Spleen (tissue), 11 donors: ENCODE data around the gene ETF1. TPM values are rescaled to one million over a fixed set of nuclear protein-coding genes. Genes with fewer than 3 reads are reported as not detected.

ENCODE experiments used
- DNase-seq: peaks from one replicate; pipeline ENCODE4 v3.0.0-alpha.2; 2020
- H3K27ac ChIP-seq, 8 donors: fragments of 200-600 bp; sonication (generic) in 7 of 8; 1 replicate in 4 of 8; 2 replicates in 4 of 8; pipeline versions ENCODE4 v1.5.0 to v1.8.0; 2016 to 2021; ENCODE audit warnings: inconsistent platforms in 4 of 8, mild to moderate bottlenecking in 4 of 8, moderate library complexity in 1 of 8
- H3K27me3 ChIP-seq, 7 donors: fragments of 200-600 bp; sonication (generic) in 6 of 7; replicated peaks in 1 of 7; 1 replicate in 4 of 7; 2 replicates in 3 of 7; pipeline versions ENCODE4 v1.5.0 to v1.8.0; 2016 to 2021; ENCODE audit warnings: inconsistent platforms in 3 of 7, mild to moderate bottlenecking in 1 of 7
- H3K36me3 ChIP-seq, 6 donors: fragments of 200-600 bp; sonication (generic) in 5 of 6; 1 replicate in 4 of 6; 2 replicates in 2 of 6; pipeline versions ENCODE4 v1.5.0 to v1.8.0; 2016 to 2021; ENCODE audit warnings: inconsistent platforms in 2 of 6
- H3K4me1 ChIP-seq, 6 donors: fragments of 200-600 bp; sonication (generic) in 5 of 6; 1 replicate in 3 of 6; 2 replicates in 3 of 6; pipeline versions ENCODE4 v1.5.0 to v1.8.0; 2016 to 2021; ENCODE audit warnings: inconsistent platforms in 3 of 6
- H3K4me3 ChIP-seq, 8 donors: fragments of 200-600 bp; sonication (generic) in 7 of 8; 1 replicate in 4 of 8; 2 replicates in 4 of 8; pipeline versions ENCODE4 v1.5.0 to v1.8.0; 2016 to 2021; ENCODE audit warnings: inconsistent platforms in 4 of 8, mild to moderate bottlenecking in 4 of 8, moderate library complexity in 2 of 8
- H3K9me3 ChIP-seq, 8 donors: fragments of 200-600 bp; sonication (generic) in 7 of 8; 1 replicate in 4 of 8; 2 replicates in 4 of 8; pipeline versions ENCODE4 v1.5.0 to v1.8.0; 2016 to 2021; ENCODE audit warnings: inconsistent platforms in 4 of 8
- POLR2A ChIP-seq, 3 donors: fragments of 450-650 bp; IDR thresholded peaks; one replicate each; pipeline ENCODE4 v1.5.1; 2017; ENCODE audit warnings: antibody characterized with exemption in 3 of 3, mild to moderate bottlenecking in 1 of 3
- POLR2AphosphoS5 ChIP-seq, 3 donors: sonication (generic); formaldehyde crosslinking; IDR thresholded peaks; one replicate each; pipeline ENCODE4 v1.5.1; 2017; ENCODE audit warnings: antibody characterized with exemption in 3 of 3
- WGBS, 5 donors: extraction: QIAGEN DNeasy Blood & Tissue Kit in 3 of 5; methylation state at CpG; one replicate each; pipeline versions ENCODE4 v1.1.5 to v1.1.7; 2013 to 2018; 5-methylcytosine and 5-hydroxymethylcytosine counted together
- intact Hi-C: fragments of 100-400 bp; cut with DNase I; formaldehyde crosslinking; loops from one replicate; pipeline ENCODE4 v1.15.0; 2023; ENCODE audit warnings: low total_unique reads
- polyA plus RNA-seq, 3 donors: library from polyadenylated mRNA; stranded (reverse); fragments of 200-250 nt; gene quantifications; one replicate each; pipeline ENCODE4 v1.2.1, GENCODE V29; 2013
- total RNA-seq, 7 donors: library from RNA; depleted of rRNA in 3 of 7; stranded (reverse); fragments of >200 nt in 3 of 7; fragmentation: NEBNext Ultra II Directional in 4 of 7; extraction: Animal tissue kit (Norgen Biotek cat#: 25700) in 4 of 7; gene quantifications; one replicate each; pipeline versions ENCODE4 v1.1.0 to v1.2.1, GENCODE V29; 2016 to 2021
- TF ChIP-seq, protein P1 (sequence below), 11 experiments: fragments of 200-600 bp in 7 of 11; fragments of 450-650 bp in 4 of 11; sonication (generic) in 4 of 11; IDR thresholded peaks in 8 of 11; conservative IDR thresholded peaks in 3 of 11; 1 replicate in 7 of 11; 2 replicates in 4 of 11; pipeline versions ENCODE4 v1.4.0 to v1.8.0; 2016 to 2021; ENCODE audit warnings: antibody characterized with exemption in 11 of 11, inconsistent platforms in 4 of 11, mild to moderate bottlenecking in 1 of 11
- donor health status: healthy with polysubstance abuse.
- donor health status: DM: no; HTN: no; CAD: no; lungs with moderate emphysema.
- donor health status: DM: no; HTN: no; CAD: no.
- donor health status: Bipolar disorder and iron deficiency.
- donor health status: healthy.
- donor health status: DM: no; HTN: no; CAD: no.
- donor health status: DM: yes; HTN: yes; CAD: no.

The ETF1 gene
- total and polyA plus RNA-seq, 10 donors = 21.3 to 78.8 (median 54.0) TPM

GRCh38 chr5:138502521-138502920 is 40.5 kb downstream of the ETF1 start:
- H3K4me3 ChIP-seq = no peak overlapping the region
- intact Hi-C loops = loop anchor here (2.0 kb wide), 1 partner anchor 52 kb away; no protein-coding TSS in a partner anchor

DNA sequence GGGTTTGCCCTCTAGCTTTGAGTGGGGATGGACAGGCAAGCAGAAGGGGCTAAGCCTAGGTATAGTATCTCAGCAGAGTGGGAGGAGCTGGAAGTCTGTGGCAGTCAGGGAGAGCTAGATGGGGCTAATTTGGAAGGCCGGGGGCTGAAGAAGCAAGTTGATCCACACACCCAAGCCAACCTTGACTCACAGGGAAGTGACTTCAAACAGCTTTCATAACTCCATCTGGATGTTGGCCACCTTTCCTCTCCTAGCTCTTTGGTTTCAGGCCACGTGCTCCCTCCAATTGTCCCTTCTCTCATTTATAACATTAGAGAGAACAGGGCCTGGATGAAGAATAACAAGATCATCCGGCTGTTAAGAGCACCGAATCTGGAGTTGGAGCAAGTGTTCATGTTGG is 40.9 kb downstream of the ETF1 start:
- 80 to 93% (median 88%) methylated on average over 4 of the region's 4 CpGs for WGBS, 5 donors
- Histone ChIP-seq H3K9me3 (no peaks in the 10 kb centered on the region), H3K4me3 (no peak overlapping the region), H3K27me3 (peaks cover 0 to under 1% (median 0%) of the 10 kb centered on the region in 7 donors), H3K4me1 (no peaks in the 10 kb centered on the region), H3K27ac (no peak overlapping the region), H3K36me3 (peaks cover 0 to 21% (median 7%) of the 10 kb centered on the region in 6 donors)
- TF ChIP-seq POLR2AphosphoS5 (IDR thresholded peaks at IDR 0.05) (no peak), POLR2A (IDR thresholded peaks at IDR 0.05) (no peak)
- TF ChIP-seq, protein P1, sequence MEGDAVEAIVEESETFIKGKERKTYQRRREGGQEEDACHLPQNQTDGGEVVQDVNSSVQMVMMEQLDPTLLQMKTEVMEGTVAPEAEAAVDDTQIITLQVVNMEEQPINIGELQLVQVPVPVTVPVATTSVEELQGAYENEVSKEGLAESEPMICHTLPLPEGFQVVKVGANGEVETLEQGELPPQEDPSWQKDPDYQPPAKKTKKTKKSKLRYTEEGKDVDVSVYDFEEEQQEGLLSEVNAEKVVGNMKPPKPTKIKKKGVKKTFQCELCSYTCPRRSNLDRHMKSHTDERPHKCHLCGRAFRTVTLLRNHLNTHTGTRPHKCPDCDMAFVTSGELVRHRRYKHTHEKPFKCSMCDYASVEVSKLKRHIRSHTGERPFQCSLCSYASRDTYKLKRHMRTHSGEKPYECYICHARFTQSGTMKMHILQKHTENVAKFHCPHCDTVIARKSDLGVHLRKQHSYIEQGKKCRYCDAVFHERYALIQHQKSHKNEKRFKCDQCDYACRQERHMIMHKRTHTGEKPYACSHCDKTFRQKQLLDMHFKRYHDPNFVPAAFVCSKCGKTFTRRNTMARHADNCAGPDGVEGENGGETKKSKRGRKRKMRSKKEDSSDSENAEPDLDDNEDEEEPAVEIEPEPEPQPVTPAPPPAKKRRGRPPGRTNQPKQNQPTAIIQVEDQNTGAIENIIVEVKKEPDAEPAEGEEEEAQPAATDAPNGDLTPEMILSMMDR (IDR thresholded peaks at IDR 0.05 in 8 of 11, conservative IDR thresholded peaks at IDR 0.05 in 3 of 11) = no peak
- intact Hi-C loops = loop anchor here (2.0 kb wide), 1 partner anchor 51 kb away; no protein-coding TSS in a partner anchor
- no peak for DNase-seq

More at GRCh38 chr5:138502521-138502920, 40.5 kb downstream of the ETF1 start:
- TF ChIP-seq POLR2A (IDR thresholded peaks at IDR 0.05) = no peak
- TF ChIP-seq, protein P1 (IDR thresholded peaks at IDR 0.05 in 8 of 11, conservative IDR thresholded peaks at IDR 0.05 in 3 of 11) = no peak
- no peak for TF ChIP-seq POLR2AphosphoS5 (IDR thresholded peaks at IDR 0.05)
- Histone ChIP-seq H3K36me3 (peaks cover 0 to 25% (median 11%) of the 10 kb centered on the region in 6 donors), H3K27me3 (no peaks in the 10 kb centered on the region), H3K9me3 (no peaks in the 10 kb centered on the region), H3K27ac (no peak overlapping the region), H3K4me1 (no peaks in the 10 kb centered on the region)
- no peak for DNase-seq
- 85 to 95% (median 90%) methylated on average over 11 of the region's 11 CpGs for WGBS, 5 donors

DNA sequence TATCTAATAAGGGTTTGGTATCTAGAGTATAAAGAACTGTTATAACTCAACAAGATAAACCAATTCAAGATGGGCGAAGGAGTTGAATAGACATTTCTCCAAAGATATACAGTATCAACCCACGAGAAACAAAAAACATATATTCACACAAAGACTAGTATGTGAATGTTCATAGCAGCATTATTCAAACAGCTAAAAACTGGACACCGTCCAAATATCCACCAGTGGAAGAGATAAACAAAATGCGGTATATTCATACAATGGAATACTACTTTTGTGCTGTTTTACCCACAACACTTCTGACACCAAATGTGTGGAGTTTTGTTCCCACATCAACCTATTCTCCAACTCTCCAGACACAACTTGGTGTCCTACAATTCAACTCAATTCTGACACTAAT is 44.7 kb downstream of the ETF1 start:
- no peaks in the 10 kb centered on the region for H3K36me3 ChIP-seq
- H3K27ac ChIP-seq = no peak overlapping the region
- intact Hi-C loops = no loop called here
- H3K9me3 ChIP-seq = no peaks in the 10 kb centered on the region
- no peaks in the 10 kb centered on the region for H3K4me1 ChIP-seq
- 61 to 95% (median 85%) methylated on average over 4 of the region's 4 CpGs for WGBS, 5 donors
- no peak for DNase-seq
- TF ChIP-seq, protein P1 (IDR thresholded peaks at IDR 0.05 in 8 of 11, conservative IDR thresholded peaks at IDR 0.05 in 3 of 11) = no peak
- TF ChIP-seq POLR2AphosphoS5 (IDR thresholded peaks at IDR 0.05) (no peak), POLR2A (IDR thresholded peaks at IDR 0.05) (no peak)
- H3K27me3 ChIP-seq = peaks cover 0 to 36% (median 15%) of the 10 kb centered on the region in 7 donors
- H3K4me3 ChIP-seq = no peak overlapping the region

DNA sequence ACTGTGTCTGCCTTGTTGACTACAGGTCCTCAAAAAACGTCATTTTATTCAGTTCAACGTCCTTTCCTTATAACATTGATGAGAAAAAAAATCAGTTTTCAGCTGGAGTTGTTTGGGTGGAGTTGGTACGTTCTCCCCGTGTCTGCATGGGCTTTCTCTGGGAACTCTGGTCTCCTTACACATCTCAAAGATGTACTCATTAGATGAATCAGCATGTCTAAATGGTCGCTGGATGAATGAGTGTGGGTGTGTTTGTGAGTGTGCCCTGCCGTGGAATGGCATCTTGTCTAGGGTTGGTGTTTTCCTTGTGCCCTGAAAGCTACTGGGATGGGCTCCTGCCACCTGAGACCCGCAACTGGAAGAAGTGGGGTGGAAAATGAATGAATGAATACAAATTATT is 47.7 kb downstream of the ETF1 start:
- no peak overlapping the region for H3K27ac ChIP-seq
- peaks cover 0 to 65% (median 37%) of the 10 kb centered on the region in 7 donors for H3K27me3 ChIP-seq
- TF ChIP-seq POLR2A (IDR thresholded peaks at IDR 0.05) = no peak
- TF ChIP-seq, protein P1 (IDR thresholded peaks at IDR 0.05 in 8 of 11, conservative IDR thresholded peaks at IDR 0.05 in 3 of 11) = no peak
- TF ChIP-seq POLR2AphosphoS5 (IDR thresholded peaks at IDR 0.05) = no peak
- H3K4me1 ChIP-seq = peaks cover 9 to 27% (median 21%) of the 10 kb centered on the region in 6 donors
- no peak overlapping the region for H3K4me3 ChIP-seq
- H3K36me3 ChIP-seq = no peaks in the 10 kb centered on the region
- intact Hi-C loops = no loop called here
- no peaks in the 10 kb centered on the region for H3K9me3 ChIP-seq
- 67 to 90% (median 83%) methylated on average over 7 of the region's 7 CpGs for WGBS, 5 donors
- no peak for DNase-seq
